HEK293 (cell line): Measurements from ENCODE around the gene ACTA2.
A peak's percentile ranks its signal among the peaks of the same experiment; 100 is the strongest.

Experiments used
- BCL6B ChIP-seq: fragments of 450-650 bp; formaldehyde crosslinking; IDR thresholded peaks from 2 replicates; pipeline ENCODE4 v1.5.1; 2017; ENCODE audit warnings: missing biosample characterization, missing genetic modification characterization
- HOXC10 ChIP-seq: sonication (generic); formaldehyde crosslinking; IDR thresholded peaks from 2 replicates; pipeline ENCODE4 v1.8.1; 2023; ENCODE audit warnings: mild to moderate bottlenecking, missing genetic modification reagents
- KLF8 ChIP-seq: fragments of 450-650 bp; formaldehyde crosslinking; IDR thresholded peaks from 2 replicates; pipeline ENCODE4 v1.5.1; 2016; ENCODE audit warnings: missing biosample characterization, missing genetic modification characterization
- KLF9 ChIP-seq: fragments of 450-650 bp; formaldehyde crosslinking; IDR thresholded peaks from 2 replicates; pipeline ENCODE4 v1.5.1; 2016; ENCODE audit warnings: missing biosample characterization, missing genetic modification characterization, low read depth
- OVOL3 ChIP-seq: fragments of 450-650 bp; formaldehyde crosslinking; IDR thresholded peaks from 2 replicates; pipeline ENCODE4 v1.5.1; 2016; ENCODE audit warnings: missing biosample characterization, missing genetic modification characterization
- PRDM2 ChIP-seq: fragments of 450-650 bp; formaldehyde crosslinking; IDR thresholded peaks from 2 replicates; pipeline ENCODE4 v1.5.1; 2016; ENCODE audit warnings: missing biosample characterization, missing genetic modification characterization, borderline replicate concordance
- PRDM4 ChIP-seq: fragments of 450-650 bp; formaldehyde crosslinking; IDR thresholded peaks from 2 replicates; pipeline ENCODE4 v1.5.1; 2017; ENCODE audit warnings: missing biosample characterization, missing genetic modification characterization
- ZBTB11 ChIP-seq: fragments of 450-650 bp; formaldehyde crosslinking; conservative IDR thresholded peaks from 2 replicates; pipeline ENCODE4 v1.5.1; 2016; ENCODE audit warnings: low read depth, missing biosample characterization, missing genetic modification characterization
- ZEB2 ChIP-seq: fragments of 450-650 bp; formaldehyde crosslinking; IDR thresholded peaks from 2 replicates; pipeline ENCODE4 v1.5.1; 2016; ENCODE audit warnings: missing biosample characterization, missing genetic modification characterization
- ZFP3 ChIP-seq: fragments of 450-650 bp; formaldehyde crosslinking; IDR thresholded peaks from 2 replicates; pipeline ENCODE4 v1.5.1; 2016; ENCODE audit warnings: low read depth, missing biosample characterization, missing genetic modification characterization
- ZNF114 ChIP-seq: fragments of 450-650 bp; formaldehyde crosslinking; IDR thresholded peaks from 2 replicates; pipeline ENCODE4 v1.5.0; 2017; ENCODE audit warnings: missing biosample characterization, missing genetic modification characterization
- ZNF133 ChIP-seq: fragments of 450-650 bp; formaldehyde crosslinking; IDR thresholded peaks from 2 replicates; pipeline ENCODE4 v1.5.1; 2016; ENCODE audit warnings: missing biosample characterization, missing genetic modification characterization
- ZNF175 ChIP-seq: fragments of 450-650 bp; formaldehyde crosslinking; IDR thresholded peaks from 2 replicates; pipeline ENCODE4 v1.5.1; 2016; ENCODE audit warnings: missing biosample characterization, missing genetic modification characterization
- ZNF211 ChIP-seq: fragments of 450-650 bp; formaldehyde crosslinking; IDR thresholded peaks from 2 replicates; pipeline ENCODE4 v1.5.1; 2016; ENCODE audit warnings: low read depth, missing biosample characterization, missing genetic modification characterization
- ZNF223 ChIP-seq: fragments of 450-650 bp; formaldehyde crosslinking; IDR thresholded peaks from 2 replicates; pipeline ENCODE4 v1.5.1; 2016; ENCODE audit warnings: missing biosample characterization, missing genetic modification characterization
- ZNF266 ChIP-seq: fragments of 450-650 bp; formaldehyde crosslinking; IDR thresholded peaks from 2 replicates; pipeline ENCODE4 v1.5.1; 2016; ENCODE audit warnings: missing biosample characterization, missing genetic modification characterization, low read depth
- ZNF311 ChIP-seq: fragments of 450-650 bp; formaldehyde crosslinking; IDR thresholded peaks from 2 replicates; pipeline ENCODE4 v1.5.1; 2017; ENCODE audit warnings: missing biosample characterization, missing genetic modification characterization, borderline replicate concordance
- ZNF335 ChIP-seq: fragments of 450-650 bp; formaldehyde crosslinking; conservative IDR thresholded peaks from 2 replicates; pipeline ENCODE4 v1.5.1; 2016; ENCODE audit warnings: missing biosample characterization, missing genetic modification characterization
- ZNF37A ChIP-seq: fragments of 450-650 bp; IDR thresholded peaks from 2 replicates; pipeline ENCODE4 v1.5.1; 2018; ENCODE audit warnings: missing biosample characterization, missing genetic modification characterization
- ZNF416 ChIP-seq: fragments of 450-650 bp; formaldehyde crosslinking; IDR thresholded peaks from 2 replicates; pipeline ENCODE4 v1.5.1; 2016; ENCODE audit warnings: missing biosample characterization, missing genetic modification characterization
- ZNF423 ChIP-seq: fragments of 450-650 bp; formaldehyde crosslinking; IDR thresholded peaks from 2 replicates; pipeline ENCODE4 v1.5.1; 2016; ENCODE audit warnings: missing biosample characterization, missing genetic modification characterization
- ZNF514 ChIP-seq: fragments of 450-650 bp; formaldehyde crosslinking; IDR thresholded peaks from 2 replicates; pipeline ENCODE4 v1.5.1; 2016; ENCODE audit warnings: missing biosample characterization, missing genetic modification characterization
- ZNF623 ChIP-seq: fragments of 450-650 bp; formaldehyde crosslinking; IDR thresholded peaks from 2 replicates; pipeline ENCODE4 v1.5.1; 2016; ENCODE audit warnings: missing biosample characterization, missing genetic modification characterization
- ZNF658 ChIP-seq: fragments of 450-650 bp; formaldehyde crosslinking; IDR thresholded peaks from 2 replicates; pipeline ENCODE4; 2016; ENCODE audit warnings: missing biosample characterization, missing genetic modification characterization
- ZNF704 ChIP-seq: fragments of 450-650 bp; formaldehyde crosslinking; IDR thresholded peaks from 2 replicates; pipeline ENCODE4 v1.5.1; 2016; ENCODE audit warnings: missing biosample characterization, missing genetic modification characterization
- ZNF768 ChIP-seq: fragments of 450-650 bp; formaldehyde crosslinking; IDR thresholded peaks from 2 replicates; pipeline ENCODE4 v1.5.1; 2018; ENCODE audit warnings: missing biosample characterization, mild to moderate bottlenecking, missing genetic modification characterization
- ZSCAN23 ChIP-seq: fragments of 450-650 bp; formaldehyde crosslinking; IDR thresholded peaks from 2 replicates; pipeline ENCODE4 v1.5.1; 2016; ENCODE audit warnings: missing biosample characterization, missing genetic modification characterization

The ACTA2 gene

GRCh38 chr10:88991161-88991898 is 38.8 kb upstream of the ACTA2 start (continued):
- TF ChIP-seq OVOL3 (no peak), ZNF311 (tag by site-specific recombination) (no peak), ZNF37A (0 out of 2 replicates have a peak, but pooled peaks have one; percentile 1), ZNF223 (tag by site-specific recombination) (no peak), ZSCAN23 (tag by site-specific recombination) (no peak), PRDM4 (tag by site-specific recombination) (peak; percentile 47; the same call in 1 of the 2 replicates), ZNF175 (tag by site-specific recombination) (no peak), ZNF114 (tag by site-specific recombination) (no peak), ZNF423 (tag by site-specific recombination) (no peak), BCL6B (tag by site-specific recombination) (no peak), ZNF211 (tag by site-specific recombination) (no peak), ZNF266 (tag by site-specific recombination) (no peak), ZNF416 (no peak), ZNF514 (tag by site-specific recombination) (no peak), ZFP3 (tag by site-specific recombination) (peak; percentile 23; the same call in 1 of the 2 replicates), KLF8 (tag by site-specific recombination) (no peak), ZNF704 (tag by site-specific recombination) (no peak), ZNF768 (tag by site-specific recombination) (no peak), KLF9 (tag by site-specific recombination) (peak; percentile 69), ZNF335 (peak; percentile 85), ZEB2 (tag by site-specific recombination) (no peak), ZBTB11 (tag by site-specific recombination) (peak; percentile 43; the same call in 1 of the 2 replicates), ZNF623 (tag by site-specific recombination) (no peak), HOXC10 (CRISPR knock-in tag) (no peak), ZNF133 (no peak), ZNF658 (tag by site-specific recombination) (no peak), PRDM2 (no peak)
